Activated T-cell treated with anti-CD3 and anti-CD28 coated beads for 1 hour (primary cell): ENCODE results near the gene SLC22A3.
"Not testable (repeated sequence)": the region's sequence is repeated elsewhere in the genome, so short reads cannot be mapped to it uniquely, and the experiment has no call there.

ENCODE experiments used
- DNase-seq: peaks from one replicate; pipeline ENCODE4 v3.0.0-alpha.2; 2020; ENCODE audit warnings: low read depth

The SLC22A3 gene

DNA sequence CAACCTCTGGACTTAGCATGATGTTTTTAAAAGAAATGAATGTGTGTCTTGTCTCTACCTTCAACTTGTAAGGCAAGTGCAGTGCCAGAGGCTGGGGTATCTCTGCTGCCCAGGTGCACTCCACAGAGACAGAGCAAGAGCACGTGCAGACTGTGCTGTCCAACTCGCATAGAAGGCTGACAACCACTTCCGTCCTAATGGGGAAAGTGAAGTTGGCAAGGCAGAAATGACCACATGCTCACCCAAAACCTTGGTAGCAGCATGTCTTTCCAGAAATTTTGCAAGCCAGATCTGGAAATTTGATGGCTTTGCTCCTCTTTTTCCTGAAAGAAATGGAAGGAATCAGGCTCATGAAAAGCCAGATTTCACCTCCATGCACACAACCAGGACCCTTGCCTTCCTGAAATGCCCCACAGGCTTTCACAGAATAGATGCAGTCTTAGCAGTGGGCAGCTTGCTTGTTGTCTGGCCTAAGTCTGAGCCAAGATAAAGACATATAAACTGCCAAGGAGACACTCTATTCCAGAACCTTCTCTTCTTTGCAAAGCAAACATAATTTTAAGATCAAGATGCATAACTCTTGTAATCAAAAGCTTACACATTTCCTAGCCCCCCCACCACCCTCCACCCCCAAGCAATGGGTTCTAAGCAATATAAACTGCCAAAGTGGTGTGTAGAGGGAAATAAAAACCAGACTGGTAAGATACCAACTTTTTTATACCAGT is 26.8 kb downstream of the SLC22A3 start:
- no peak for DNase-seq

DNA sequence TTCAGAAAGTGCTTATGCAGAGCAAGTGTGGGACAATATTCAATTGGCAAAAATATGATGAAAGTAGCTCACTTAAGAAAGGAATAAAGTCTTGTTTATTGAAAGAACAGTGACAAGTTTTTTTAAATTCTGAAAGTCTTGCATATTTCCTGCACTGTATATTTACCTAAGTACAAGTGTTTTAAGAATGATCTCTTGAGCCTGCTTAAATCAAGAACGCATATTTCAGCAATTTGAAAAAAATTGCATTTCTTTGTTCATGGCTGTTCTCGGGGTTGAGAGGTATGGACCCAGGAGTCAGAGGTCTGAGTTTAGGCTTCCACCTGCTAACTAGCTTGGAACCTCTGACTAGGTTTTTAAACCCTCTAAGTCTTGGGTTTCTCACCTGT is 27.4 kb downstream of the SLC22A3 start:
- DNase-seq: no peak

DNA sequence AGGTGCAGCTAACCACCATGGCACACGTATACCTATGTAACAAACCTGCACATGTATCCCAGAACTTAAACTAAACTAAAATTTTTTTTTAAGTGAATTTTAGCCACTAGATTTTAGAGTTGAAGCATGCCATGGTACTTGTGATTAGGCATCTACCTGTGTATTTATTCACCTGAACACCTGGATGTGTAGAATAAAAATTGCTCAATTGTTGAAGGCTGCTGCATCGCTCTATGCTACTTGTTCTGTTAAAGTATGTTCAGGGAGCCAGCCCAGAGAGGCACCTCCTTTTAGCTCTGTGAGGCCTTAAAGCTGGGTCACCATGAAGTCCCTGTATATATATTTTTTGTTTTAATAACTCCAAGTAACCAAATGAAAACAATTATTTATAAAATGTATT is 28.3 kb downstream of the SLC22A3 start:
- no peak for DNase-seq

DNA sequence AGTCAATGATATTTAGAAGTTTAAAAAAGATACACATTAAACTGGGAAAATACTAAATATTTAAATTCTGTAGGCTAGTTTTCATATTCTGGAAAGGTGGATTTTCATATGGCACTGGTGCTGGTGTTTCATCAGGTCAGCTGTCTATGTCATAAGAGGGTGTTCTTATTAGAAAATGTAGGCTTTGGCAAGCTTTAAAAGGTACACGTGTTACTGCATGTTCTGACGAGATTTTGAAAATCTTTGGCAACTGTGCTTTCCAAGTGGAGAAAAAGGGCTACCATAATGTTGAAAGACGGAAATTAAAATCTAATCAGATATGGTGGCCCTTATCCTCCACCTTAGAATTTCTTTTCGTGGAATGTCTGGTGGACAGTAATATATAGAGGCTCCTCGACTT is 30.0 kb downstream of the SLC22A3 start:
- no peak for DNase-seq

DNA sequence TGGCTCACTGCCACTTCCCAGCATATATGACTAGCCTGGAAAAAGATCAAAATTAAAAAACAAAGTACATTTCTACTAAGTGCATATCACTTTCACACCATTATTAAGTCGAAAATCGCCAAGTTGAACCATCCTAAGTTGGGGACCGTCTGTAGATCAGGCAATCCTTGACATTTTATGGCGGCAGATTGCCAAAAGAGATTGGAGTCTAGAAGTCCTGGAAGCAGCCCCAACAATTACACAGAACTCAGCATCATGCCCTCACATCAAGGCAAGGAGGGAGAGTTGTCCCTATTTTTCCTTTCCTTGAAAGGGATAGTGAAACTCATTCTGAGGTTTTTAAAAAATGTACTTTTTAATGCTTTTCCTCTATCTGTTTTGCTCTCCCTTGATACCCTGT is 30.7 kb downstream of the SLC22A3 start:
- no peak for DNase-seq

DNA sequence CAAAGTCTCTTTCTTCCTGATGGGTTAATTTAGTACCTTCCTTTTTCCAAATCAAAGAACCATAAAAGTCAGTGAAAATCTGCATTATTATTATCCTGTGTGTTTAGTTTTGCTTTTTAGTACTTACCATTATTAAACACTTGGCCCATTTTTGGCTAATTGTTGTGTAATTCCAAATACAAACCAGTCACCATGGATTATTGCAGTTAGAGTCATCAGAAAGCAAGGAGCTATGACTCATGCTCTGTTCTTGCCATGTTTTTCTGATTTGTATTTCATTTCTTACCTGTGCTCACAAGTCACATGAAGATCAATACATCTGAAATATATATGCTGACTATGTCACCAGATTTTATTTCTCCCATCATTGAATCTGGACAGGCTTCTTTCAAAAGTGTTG is 31.3 kb downstream of the SLC22A3 start:
- no peak for DNase-seq

DNA sequence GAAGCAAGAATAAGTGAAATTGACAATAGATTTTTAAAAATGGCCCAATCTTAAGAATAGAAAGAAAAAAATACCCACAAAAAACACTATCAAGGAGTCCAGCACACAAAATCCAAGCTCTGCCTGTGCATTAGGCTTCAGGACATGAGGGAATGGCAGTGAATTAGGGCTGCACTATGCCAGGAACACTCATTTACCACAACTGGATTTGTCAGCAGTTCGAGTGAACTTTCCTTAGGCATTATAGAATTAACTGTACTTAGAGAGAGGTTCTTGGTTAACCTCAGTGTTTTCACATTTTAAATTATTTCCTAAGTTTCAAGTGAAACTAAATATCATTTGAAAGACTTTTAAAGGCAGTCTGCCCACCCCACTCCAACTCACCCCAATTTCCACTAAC is 34.8 kb downstream of the SLC22A3 start:
- no peak for DNase-seq

DNA sequence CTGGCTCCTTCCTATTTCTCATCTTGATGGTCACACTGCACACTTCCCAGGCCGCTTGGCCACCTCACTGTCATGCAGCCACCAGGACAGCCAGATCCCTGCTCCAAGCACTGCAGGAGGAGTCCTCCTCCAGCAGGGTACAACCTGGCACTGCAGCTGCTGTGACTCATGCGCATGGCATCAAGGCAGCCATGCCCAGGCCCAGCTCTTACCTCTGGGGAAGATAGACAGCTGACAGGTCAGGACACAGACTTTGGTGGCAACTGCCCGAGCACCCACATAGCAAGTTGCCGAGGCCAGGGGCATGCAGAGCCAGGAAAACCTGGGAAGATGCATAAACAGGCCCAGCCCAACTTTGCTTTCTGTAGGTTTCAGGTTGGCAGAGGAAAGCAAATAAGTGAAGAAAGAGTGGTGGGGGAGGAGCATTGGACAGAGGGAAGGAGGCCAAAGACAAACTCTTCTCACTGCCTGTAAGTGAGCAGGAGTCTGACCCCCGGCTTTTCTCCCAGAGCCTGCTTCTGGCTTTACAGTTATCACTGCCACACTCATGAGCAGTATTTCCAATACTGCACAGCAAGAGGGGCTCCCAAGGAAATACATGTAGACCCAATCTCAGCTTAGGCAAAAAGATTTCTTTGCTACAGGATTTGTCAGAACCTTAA is 38.8 kb downstream of the SLC22A3 start:
- DNase-seq: no peak

DNA sequence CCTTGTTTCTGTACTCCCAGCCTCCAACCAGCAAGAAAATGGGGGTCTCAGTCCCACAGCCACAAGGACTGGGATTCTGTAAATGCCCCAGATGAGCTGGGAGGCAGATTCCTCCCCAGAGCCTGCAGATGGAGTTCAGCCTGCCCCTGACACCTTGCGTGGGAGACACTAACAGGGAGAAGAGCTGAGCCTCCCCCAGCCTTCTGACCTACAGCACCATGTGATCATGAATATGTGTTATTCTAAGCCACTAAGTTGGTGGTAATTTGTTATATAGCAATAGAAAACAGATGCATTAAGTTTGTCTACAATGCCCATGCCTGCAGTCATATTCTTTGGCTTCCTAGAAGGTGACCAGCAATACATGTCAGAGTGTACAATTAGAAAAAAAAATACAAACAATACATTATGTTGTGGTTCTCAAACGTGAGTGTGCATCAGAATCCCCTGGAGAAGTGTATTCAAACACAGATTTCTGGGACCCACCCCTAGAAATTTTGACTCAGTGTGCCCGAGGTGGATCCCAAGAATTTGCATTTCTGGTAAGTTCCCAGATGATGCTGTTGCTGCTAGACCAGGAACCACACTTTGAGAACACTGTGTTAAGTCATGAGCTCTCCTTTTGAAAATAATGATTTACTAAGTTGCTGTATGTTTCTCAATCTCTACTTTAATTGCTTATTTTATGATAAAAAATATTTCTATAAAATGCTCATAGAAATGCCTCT is 39.9 kb downstream of the SLC22A3 start:
- DNase-seq: no peak

DNA sequence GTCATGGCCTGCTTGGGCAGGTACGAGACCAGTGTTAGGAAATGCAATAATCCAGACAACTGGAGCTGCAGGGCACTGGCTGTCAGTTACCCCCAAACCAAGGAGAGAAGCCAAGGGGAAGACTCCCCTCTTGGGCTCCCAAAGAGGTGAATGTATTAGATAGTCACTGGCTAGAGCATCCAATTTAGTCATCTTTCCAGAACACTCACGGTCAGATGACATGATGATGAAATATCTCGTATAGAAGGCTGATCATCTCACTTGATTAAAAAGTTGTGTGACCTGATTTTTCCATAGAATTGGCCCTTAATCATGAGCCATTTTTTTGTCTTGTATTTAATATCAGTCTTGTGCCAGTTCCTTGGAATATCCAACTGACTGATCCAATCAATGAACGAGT is 40.7 kb downstream of the SLC22A3 start:
- DNase-seq: no peak

DNA sequence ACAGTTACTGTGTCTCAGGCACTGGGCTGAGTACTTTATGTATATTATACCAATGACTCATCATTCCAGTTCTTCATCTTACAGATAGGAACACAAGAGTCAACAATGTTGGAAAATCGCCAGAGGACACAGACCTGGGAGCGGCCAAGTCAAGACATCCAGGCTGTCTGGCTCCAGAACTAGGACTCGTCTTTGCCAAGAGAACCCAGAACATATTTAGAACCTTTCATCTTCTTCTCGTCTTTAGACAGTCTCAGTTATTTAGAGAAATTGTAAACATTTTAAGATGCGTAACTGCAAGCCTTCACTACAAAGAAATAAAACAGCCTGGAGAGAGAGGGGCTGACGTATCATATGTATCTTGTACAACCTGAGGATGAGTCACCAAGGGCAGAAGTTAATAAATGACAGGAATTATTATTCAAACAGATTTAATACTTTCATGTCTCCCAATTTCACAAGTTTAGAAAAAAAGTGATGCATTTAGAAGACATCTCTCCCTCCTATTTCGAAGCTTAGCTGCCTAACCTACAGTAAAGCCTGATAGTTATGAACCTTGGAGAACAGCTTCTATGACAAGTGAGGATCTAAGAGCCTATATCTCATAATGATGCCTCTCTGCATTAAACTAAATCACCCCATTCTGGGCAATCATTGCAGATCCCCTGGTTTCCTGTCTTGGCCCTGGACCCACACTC is 43.4 kb downstream of the SLC22A3 start:
- DNase-seq: no peak

DNA sequence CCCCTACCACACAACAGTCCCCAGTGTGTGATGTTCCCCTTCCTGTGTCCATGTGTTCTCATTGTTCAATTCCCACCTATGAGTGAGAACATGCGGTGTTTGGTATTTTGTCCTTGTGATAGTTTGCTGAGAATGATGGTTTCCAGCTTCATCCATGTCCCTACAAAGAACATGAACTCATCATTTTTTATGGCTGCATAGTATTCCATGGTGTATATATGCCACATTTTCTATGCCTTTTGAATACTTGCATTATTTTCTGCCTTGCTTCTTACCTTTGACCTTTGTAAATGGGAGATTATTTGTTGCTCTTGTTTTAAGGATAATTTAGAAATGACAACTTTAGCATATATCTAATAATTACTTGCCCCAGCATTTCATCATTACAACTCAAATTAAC is 45.3 kb downstream of the SLC22A3 start:
- DNase-seq: not testable (repeated sequence)

DNA sequence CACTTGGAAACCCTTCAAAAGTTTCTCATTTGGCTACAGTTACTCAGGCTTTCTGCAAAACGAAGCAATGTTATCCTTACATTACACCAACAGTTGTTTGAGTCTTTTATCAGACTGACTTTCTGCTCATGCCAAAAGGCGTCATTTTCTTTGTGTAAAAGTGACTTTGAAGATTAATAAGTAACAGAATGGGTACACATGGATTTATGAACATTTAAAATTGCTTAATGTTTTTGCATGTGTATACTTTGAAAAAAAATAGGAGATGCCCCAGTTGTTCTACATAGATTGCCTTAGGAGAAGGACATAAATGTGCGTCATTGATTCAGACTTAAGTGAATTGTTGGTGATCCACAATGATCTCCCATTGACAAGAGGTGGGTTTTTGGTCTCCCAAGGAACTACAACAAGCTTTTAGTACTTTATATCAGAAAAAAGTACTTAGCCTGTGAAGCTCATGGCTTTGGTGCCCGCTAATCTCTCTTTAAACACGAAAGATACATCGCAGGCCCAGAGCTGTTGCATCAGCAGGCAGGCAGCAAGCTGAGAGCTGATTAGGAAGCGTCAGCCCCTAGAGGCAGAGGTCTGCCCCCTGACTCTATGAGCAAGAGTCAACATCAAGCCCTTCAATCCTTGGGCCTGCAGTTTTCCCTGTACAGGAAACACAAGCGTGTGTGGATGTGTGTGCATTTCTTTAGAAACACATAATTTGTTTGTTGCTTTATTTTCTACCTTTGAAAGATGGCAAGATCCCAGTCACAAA is 45.9 kb downstream of the SLC22A3 start:
- no peak for DNase-seq

DNA sequence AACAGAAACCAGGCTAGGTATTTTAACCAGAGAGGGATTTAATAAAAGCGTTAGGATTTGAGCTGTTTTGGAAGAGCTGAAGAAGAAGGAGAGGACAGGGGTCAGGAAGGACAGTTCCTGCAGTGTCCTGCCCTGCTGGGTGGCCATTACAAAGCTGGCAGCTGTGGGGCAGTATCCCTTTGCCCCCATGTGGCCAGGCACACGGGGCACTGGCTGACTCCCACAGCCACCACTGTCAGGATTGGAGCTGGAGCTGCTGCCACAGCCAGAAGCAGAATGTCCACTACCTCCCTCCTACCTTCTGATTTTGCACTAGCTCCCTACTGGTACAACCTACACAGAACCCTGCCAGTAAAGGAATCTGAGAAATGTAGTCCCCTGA is 46.5 kb downstream of the SLC22A3 start:
- no peak for DNase-seq

DNA sequence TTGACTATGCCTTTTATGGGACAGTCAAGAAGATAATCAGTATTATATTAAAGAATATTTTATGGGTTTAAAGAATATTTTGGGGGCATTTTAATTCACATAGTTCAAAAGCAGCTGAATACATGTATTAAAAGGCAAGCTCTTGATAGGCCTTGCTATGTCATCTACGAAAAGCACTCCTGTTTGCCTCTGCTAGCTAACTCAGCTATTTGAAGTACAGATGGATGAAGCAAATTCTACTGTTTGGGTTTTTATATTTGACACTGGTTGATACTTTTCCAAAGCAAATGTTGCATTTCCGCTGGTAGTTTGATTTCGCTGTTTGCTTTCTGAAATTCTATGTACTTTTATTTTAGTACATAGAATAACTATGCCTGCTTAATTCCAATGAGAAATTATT is 47.0 kb downstream of the SLC22A3 start:
- no peak for DNase-seq

DNA sequence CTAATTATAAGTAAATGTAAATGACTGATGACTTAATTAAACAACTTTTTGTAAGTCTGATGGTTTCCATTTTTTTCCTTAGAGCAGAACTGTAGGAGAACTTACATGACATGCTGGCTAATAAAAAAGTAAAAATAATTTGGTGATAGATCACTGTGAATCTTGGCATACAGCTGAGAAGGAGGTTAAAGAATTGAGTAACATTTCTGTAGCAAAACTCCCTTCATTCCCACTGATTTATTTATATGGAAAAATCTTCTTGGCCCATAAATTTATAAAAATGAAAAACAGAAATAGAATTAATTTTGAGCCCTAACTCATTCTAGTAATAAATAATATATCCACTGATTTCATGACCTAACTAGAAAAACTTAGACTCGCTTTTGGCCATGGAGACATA is 48.1 kb downstream of the SLC22A3 start:
- DNase-seq: no peak

DNA sequence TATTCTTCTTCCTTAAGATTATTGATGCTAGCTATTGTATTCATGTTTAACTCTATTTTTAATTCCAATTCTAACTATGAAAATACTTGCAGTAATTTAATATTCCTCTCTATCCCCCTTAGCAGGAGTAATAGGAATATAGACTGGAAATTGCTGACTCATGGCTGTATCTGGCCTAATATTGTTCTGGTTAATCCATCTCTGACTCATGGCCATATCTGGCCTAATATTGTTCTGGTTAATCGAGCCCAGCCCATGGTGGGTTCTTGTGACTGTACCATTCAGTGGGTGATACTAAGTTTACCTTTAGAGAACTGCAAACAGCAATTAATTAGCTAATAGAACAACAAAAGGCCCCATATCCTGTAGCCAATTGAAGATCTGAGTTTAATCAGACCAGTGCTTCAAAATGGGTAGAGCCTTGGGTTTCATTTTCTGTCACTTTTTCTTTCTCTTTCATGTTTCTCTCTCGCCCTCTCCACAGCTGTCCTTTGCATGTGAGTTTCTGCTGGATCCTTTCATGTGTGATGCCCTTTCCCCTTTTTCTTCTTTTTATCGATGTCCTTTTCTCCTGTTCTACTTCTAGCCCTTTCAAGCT is 50.6 kb downstream of the SLC22A3 start:
- no peak for DNase-seq

DNA sequence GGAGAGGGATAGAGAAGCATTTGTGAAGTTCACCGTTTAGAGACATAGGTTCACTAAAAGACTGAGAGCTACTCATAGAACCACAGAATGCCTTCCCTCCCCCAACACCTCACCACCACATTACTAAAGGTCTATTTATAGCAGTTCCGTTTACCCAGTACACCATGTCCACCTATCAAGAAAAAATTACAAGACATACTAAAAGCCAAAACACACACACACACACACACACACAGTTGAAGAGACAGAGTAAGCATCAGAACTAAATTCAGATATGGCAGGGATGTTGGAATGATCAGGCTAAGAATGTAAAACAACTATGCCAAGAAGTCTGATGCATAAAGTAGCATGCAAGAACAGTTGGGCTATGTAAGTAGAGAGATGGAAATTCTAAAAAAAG is 52.3 kb downstream of the SLC22A3 start:
- DNase-seq: no peak

DNA sequence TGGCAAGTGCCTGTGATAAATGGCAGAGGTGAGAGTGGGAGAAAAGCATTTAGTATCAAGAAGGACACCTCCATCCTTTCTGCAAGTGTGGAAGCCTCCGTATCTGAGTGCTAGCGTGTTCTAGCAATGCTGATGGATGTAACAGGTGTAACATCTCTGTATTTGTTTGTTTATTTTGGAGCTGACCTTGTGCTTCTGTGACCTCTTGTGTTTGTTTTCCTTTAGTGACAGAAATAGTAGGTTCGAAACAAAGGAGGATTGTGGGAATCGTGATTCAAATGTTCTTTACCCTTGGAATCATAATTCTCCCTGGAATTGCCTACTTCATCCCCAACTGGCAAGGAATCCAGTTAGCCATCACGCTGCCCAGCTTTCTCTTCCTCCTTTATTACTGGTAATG is 60.4 kb downstream of the SLC22A3 start:
- DNase-seq: no peak

DNA sequence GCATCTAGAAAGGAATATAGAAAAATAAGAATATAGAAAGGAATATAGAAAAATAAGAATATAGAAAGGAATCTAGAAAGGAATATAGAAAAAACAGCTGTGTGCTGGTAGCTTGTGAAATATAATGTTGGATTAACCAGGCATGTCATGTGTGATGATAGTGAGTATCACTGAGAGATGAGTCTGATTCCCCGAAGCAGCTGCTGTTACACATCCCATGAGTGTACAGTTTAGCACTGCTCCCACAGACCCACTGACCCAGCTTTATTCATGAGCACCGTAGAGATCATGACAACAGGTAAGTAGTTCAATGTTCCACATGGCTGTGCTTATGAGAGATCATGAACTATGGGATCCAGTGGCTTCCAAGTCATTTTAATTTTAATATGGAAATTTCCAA is 64.8 kb downstream of the SLC22A3 start:
- DNase-seq: no peak

DNA sequence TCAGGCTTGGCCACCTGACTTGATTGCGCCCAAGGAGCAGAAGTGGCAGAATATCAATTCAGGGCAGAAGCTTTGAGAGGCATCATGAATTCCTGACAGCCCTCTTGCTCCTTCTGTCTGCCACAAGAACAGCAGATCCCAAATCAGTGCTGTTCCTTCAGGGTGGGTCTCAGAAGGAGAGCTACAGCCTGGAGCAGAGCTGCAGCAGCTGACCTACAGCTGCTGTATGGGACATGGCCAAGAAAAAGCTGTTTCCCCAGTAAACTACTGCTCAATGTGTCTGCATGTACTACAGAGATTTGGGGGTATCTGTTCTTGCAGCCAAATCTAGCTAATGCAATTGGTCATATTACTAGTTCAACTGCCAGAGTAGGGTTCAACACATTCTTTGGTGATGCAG is 69.0 kb downstream of the SLC22A3 start:
- DNase-seq: no peak

DNA sequence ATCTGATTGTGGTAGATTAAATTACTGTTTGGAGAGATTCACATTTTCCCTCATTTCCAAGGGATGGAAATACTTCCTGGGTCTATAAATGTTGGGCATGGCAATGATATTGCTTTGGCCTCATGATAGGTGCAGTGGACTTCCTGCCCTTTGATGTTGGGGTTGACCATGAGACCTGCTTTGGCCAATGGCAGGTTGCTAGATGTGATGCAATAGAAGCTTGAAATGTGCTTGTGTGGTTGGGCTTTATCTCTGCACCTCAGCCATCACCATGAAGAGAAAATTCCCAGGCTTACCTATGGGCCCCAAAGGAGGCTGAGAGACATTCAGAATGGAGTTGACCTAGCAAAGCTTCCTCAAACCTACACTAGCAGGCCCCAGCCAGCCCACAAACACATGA is 69.4 kb downstream of the SLC22A3 start:
- no peak for DNase-seq
